ENCODE measurements around the gene CA11.
"Not testable (repeated sequence)": the region's sequence is repeated elsewhere in the genome, so short reads cannot be mapped to it uniquely, and the experiment has no call there.

The CA11 gene

DNA sequence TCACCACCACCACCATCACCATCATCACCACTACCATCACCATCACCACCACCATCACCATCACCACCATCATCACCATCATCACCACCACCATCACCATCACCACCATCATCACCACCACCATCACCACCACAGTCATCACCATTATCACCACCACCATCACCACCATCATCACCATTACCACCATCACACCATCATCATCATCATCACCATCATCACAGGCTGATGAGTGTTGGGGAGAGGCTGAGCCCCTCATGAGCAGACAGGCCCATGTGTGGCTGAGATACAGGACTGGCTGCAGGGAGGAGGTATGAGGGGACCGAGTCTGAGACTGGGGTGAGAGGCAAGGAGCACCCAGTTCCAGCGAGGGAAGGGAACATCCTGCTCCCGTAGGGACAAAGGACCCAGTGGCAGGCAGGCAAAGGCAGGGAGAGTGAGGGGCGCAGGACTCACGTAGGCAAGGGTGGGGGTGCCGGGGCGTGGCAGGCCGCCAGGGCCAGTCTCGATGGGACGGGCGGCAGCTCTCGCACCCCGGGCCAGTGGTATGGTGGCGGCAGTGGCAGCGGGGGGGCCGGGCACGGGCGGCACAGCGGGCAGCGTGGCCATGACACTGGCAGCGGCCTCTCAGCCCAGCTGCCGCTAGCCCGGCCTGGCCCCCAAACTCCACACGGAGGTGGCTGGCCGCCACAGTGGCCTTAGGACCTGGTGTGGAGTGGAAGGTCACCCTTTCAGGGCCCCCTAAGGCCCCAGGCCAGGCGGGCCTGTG is 24.1 kb upstream of the CA11 start:
- no peak for DNase-seq (ENCODE audit: low spot score)

DNA sequence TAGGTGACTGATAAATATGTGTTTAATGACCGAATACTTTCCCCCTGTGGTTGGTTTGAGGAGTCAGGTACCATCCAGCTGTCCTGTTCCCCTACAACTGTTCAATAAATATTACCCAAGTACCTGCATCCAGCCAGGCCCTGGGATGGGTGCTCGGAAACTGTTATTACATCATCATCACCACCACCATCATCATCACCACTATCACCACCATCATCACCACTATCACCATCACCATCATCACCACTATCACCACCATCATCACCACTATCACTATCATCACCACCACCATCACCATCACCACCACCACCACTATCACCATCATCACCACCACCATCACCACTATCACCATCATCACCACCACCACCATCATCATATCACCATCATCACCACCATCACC is 22.8 kb upstream of the CA11 start:
- no peak for DNase-seq (ENCODE audit: low spot score)

GRCh38 chr19:48668332-48668731 is 22.3 kb upstream of the CA11 start:
- no peak for DNase-seq (ENCODE audit: low spot score)

- DNase-seq (ENCODE audit: low spot score), result no peak
Measured at GRCh38 chr19:48665786-48666185, 19.8 kb upstream of the CA11 start.

DNA sequence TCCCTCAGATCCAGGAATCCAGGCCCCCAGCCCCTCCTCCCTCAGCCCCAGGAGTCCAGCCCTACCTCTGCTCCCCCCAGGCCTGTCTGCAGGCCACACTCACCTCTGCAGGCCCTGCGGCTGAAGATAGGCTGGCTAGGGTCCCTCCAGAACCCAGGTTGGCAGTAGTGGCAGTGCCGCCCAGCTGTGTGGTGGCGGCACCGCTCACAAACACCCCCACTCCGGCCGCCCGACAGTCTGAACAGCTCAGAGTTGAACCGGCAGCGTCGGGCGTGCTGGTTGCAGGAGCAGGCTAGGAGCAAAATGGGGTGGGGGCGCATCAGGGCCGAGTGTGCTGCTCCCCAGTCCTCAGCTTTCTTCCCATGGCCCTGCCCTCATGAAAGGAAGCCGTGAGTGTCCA is 18.5 kb upstream of the CA11 start:
- no peak for DNase-seq (ENCODE audit: low spot score)

DNA sequence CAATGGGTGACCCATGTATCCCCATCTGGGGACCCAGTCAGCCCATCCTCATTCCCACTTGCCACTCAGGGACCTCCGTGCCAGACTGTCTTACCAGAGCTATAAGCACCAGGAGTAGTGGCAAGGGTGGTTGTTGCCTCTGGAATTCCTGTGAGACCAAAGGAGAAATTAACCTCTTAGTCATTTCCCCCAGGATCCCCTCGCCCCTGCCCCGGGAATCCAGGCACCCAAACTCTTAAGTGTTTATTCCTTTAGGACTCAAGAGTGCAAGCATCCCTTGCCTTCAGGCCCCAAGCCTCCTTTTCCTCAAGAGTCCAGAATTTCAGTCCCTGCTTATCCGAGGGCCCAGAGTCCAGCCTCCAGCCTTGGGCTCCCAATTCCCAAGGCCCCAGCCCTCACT is 17.7 kb upstream of the CA11 start:
- no peak for DNase-seq (ENCODE audit: low spot score)

- no peak for DNase-seq (ENCODE audit: low spot score)
Measured at GRCh38 chr19:48661711-48662090, 15.7 kb upstream of the CA11 start.

- DNase-seq (ENCODE audit: low spot score), result peak; percentile 94
Measured at GRCh38 chr19:48660852-48661710, 15.1 kb upstream of the CA11 start.

DNA sequence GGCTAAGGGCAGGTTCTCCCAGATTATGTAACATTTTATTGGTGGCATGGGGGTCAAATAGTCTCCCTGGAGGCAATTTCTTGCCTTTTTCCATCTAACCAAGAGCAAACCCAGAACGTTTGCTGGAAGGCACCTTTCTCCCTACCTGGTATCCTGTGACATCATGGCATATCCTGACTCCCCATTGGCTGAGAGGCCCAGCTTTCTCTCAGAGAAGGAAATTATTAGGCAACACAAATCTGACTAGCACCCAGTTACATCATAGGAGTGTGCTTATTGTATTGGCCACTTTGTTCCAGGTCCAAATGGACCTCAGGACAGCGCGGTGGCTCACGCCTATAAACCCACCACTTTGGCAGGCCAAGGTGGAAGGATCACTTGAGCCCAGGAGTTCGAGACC is 13.8 kb upstream of the CA11 start:
- DNase-seq (ENCODE audit: low spot score), result no peak

DNA sequence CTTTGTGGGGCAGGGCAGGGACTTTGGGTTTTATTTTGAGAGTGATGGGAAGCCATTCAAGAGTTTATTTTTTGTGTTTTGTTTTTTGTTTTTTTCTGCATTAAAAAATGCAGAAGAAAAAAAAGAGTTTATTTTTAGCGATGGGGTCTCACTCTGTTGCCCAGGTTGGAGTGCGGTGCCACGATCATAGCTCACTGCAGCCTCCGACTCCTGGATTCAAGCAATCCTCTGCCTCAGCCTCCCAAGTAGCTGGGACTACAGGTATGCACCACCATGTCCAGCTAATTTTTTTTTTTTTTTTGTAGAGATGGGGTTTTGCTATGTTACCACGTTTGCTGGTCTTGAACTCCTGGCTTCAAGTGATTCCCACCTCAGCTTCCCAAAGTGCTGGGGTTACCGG is 12.5 kb upstream of the CA11 start:
- no peak for DNase-seq (ENCODE audit: low spot score)

DNA sequence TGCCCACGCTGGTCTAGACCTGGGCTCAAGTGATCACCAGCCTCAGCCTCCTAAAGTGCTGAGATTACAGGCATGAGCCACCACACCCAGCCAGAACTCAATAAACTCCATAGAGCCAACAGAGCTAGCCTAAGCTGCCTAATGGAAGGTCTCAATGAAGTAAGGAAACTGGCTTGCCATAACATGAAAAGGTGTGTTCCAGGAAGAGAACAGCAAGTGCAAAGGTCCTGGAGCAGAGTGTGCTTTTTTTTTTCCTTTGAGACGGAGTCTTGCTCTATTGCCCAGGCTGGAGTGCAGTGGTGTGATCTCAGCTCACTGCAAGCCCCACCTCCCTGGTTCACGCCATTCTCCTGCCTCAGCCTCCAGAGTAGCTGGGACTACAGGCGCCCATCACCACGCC is 11.8 kb upstream of the CA11 start:
- DNase-seq (ENCODE audit: low spot score), result not testable (repeated sequence)

- DNase-seq (ENCODE audit: low spot score), result peak; percentile 68
Measured at GRCh38 chr19:48656840-48657474, 11.0 kb upstream of the CA11 start.

GRCh38 chr19:48654299-48655059 is 8.5 kb upstream of the CA11 start:
- no peak for DNase-seq (ENCODE audit: low spot score)

DNA sequence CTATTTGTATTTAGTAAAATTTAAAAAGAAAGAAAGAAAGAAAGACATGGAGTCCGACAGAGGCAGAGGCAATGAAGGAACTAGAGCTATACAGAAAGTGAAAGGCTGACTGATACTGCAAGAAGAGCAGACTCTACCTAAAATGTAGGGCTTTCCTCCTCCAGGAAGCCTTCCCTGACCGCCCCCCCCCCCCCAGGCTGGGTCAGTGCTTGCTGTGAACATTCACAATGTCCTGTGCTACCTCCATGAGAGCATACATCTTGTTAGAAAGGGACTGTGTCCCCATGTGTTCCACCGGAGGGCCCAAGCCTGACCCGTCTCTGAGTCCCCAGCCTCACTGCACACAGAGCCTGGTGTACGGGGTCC is 5.7 kb upstream of the CA11 start:
- no peak for DNase-seq (ENCODE audit: low spot score)

DNA sequence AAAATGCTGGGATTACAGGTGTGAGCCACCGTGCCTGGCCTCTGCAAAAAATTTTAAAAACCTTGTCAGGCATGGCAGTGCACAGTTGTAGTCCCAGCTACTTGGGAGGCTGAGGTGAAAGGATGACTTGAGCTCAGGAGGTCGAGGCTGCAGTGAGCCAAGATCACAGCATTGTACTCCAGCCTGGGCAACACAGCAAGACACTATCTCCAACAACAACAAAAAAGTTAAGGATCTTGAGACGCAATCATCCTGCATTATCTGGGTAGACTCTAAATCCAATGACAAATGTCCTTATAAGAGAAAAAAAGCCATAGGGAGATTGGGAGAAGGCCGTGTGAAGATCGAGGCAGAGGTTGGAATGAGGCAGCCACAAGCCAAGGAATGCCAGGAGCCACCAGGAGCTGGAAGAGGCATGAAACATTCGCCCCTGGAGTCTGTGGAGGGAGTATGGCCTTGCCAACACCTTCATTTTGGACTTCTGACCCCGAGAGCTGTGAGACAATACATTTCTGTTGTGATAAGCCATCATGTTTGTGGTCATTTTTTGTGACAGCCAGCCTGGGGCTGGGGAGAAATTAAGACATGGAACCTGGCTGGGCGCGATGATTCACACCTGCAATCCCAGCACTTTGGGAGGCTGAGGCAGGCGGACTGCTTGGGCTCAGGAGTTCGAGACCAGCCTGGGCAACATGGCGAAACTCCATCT is 5.1 kb upstream of the CA11 start:
- DNase-seq (ENCODE audit: low spot score), result no peak

DNA sequence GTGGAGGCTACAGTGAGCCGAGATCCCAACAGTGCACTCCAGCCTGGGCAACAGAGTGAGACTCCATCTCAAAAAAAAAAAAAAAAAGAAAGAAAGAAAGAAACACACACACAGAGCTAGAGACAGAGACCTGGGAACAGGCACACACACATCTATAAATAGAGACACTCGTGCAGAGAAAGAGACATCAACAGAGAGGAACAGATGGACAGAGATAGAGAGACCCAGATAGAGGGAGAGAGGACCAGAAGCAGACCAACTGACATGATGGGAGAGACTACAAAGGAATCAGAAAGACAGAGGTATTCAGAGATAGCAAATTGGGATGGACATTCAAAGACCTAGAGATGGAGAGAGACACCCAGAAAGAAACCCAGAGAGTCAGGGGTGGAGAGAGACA is 2.1 kb upstream of the CA11 start:
- DNase-seq (ENCODE audit: low spot score), result no peak

DNA sequence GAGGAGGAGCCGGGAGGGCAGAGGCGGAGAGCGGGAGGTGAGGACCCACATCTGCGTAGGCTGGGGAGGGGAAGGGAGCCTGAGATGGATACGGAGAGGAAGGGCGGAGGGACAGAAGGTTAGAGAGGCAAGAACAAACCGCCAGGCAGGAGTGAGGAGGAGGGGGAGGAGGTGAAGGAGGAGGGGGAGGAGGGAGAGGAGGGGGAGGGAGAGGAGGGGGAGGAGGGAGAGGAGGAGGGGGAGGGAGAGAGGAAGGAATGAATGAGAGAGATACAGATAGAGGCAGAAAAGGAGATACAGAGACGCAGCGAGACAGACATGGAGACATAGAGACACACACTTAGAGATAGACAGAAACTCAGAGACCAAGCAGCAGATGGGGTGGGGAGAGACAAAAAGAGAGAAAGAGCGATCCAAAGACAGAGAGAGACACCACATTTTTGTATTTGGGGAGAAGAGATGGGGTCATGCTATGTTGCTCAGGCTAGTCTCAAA is 782 bp upstream of the CA11 start:
- DNase-seq (ENCODE audit: low spot score), result no peak

DNA sequence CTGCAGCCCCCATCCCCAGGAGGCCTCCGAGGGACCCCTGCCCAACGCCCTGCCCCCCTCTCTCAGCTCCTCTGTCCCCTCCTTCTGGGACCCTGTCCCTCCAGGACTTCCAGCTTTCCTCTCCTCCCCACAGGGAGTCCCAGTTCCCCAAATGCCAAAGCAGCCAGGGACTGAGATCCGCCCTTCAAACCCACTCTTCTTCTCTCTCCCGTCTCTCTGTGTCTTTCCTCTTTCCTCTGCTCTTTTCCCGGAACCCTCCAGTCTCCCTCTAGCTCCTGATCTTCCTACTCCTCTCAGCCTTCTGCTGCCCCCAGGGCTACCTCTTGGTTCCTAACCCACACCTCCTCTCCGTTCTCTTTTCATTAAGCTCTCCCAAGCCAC is 377 bp downstream of the CA11 start:
- DNase-seq (ENCODE audit: low spot score), result no peak

- DNase-seq (ENCODE audit: low spot score), result peak; percentile 72
Measured at GRCh38 chr19:48644839-48645619, 958 bp downstream of the CA11 start.

- no peak for DNase-seq (ENCODE audit: low spot score)
Measured at GRCh38 chr19:48644355-48644754, 1.6 kb downstream of the CA11 start.

GRCh38 chr19:48642862-48643261 is 3.1 kb downstream of the CA11 start:
- no peak for DNase-seq (ENCODE audit: low spot score)
